Measurements from ENCODE around the gene UBASH3B. TPM values are rescaled to one million over a fixed set of nuclear protein-coding genes. Genes with fewer than 3 reads are reported as not detected.

UBASH3B gene
- total RNA-seq, 2 donors from 2014 or later = 0.78 to 12.9 TPM

DNA sequence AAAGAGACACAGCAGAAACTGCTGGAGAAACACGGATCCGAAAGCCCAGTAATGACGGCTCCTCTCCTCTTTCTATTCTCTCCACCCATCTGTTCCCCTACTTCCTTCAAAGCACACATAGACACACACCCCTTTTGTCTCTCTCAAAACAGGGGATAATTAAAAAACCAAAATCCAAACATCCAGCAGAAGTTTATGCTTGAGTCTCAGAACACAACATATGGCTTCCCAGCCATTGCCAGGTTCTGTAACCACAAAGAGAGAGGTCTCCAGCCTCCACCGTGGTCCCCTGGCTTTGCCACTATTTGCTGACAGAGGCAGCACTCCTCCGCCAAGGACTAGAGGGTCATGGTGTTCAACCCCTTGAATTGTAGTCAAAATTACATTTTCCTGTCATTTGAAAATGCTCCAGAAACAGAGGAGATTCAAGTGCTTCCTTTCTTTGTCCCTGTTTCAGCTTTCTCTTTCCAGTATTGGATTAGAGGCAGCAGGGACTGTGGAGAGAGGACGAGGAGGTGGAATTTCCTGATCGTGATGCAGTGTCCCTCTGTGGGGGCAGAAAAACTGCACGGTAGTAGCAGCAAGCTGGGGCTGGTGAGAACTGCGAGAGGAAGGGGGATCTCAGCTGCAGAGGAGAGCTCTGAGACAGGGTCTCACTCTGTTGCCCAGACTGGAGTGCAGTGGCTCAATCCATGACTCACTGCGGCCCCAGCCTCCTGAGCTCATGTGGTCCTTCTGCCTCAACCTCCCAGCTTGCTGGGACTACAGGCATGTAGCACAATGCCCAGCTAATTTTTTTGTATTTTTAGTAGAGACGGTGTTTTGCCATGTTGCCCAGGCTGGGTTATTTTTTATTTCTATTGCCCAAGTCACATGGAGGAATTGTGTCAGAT, 60.3 kb downstream of the UBASH3B start:
- DNase-seq (no peak), ATAC-seq (no peak)
- no peak overlapping the region for H3K4me3 ChIP-seq
- no peaks in the 10 kb centered on the region for H3K9me3 ChIP-seq
- no peaks in the 10 kb centered on the region for H3K36me3 ChIP-seq (replicated peaks in 1 of 2; ENCODE audit: insufficient read depth in 1 of 2, low read depth in 2 of 2)
- H3K4me1 ChIP-seq = no peaks in the 10 kb centered on the region
- intact Hi-C loops (cut with DNase I) = no loop called here
- H3K27me3 ChIP-seq = no peaks in the 10 kb centered on the region
- WGBS, 2 donors = 56 to 61% methylated on average over 11 of the region's 11 CpGs
- H3K27ac ChIP-seq = no peak overlapping the region
- TF ChIP-seq POLR2A (IDR thresholded peaks at IDR 0.05) (no peak), CTCF (IDR thresholded peaks at IDR 0.05) (no peak)

GRCh38 chr11:122717264-122717867, 61.8 kb downstream of the UBASH3B start:
- Histone ChIP-seq H3K4me3 (no peak overlapping the region), H3K9me3 (no peaks in the 10 kb centered on the region), H3K4me1 (no peaks in the 10 kb centered on the region), H3K27me3 (no peaks in the 10 kb centered on the region), H3K27ac (no peak overlapping the region), H3K36me3 (replicated peaks in 1 of 2; ENCODE audit: insufficient read depth in 1 of 2, low read depth in 2 of 2) (no peaks in the 10 kb centered on the region)
- intact Hi-C loops (cut with DNase I) = no loop called here
- 65% methylated on average over 9 of the region's 9 CpGs for WGBS, 2 donors
- ATAC-seq (peak; percentile 34), DNase-seq (peak in 1 of 4 donors; percentile 38)
- TF ChIP-seq POLR2A (IDR thresholded peaks at IDR 0.05) (no peak), CTCF (IDR thresholded peaks at IDR 0.05) (no peak)

GRCh38 chr11:122720107-122720881, 64.8 kb downstream of the UBASH3B start:
- WGBS, 2 donors = 80 to 86% methylated on average over 7 of the region's 7 CpGs

More at GRCh38 chr11:122720107-122720881, 64.8 kb downstream of the UBASH3B start:
- TF ChIP-seq CTCF (IDR thresholded peaks at IDR 0.05) = no peak
- TF ChIP-seq POLR2A (IDR thresholded peaks at IDR 0.05) = no peak
- Histone ChIP-seq H3K27ac (no peak overlapping the region), H3K4me1 (no peaks in the 10 kb centered on the region), H3K9me3 (no peaks in the 10 kb centered on the region), H3K4me3 (no peak overlapping the region), H3K27me3 (no peaks in the 10 kb centered on the region), H3K36me3 (replicated peaks in 1 of 2; ENCODE audit: insufficient read depth in 1 of 2, low read depth in 2 of 2) (no peaks in the 10 kb centered on the region)
- DNase-seq (no peak), ATAC-seq (no peak)
- intact Hi-C loops (cut with DNase I) = no loop called here
